Measurements from ENCODE around the gene HS3ST4. TPM values are rescaled to one million over a fixed set of nuclear protein-coding genes. Genes with fewer than 3 reads are reported as not detected.

The HS3ST4 gene
- total RNA-seq, 2 donors from 2014 or later: 4.7 to 5.0 TPM

- Mint-ChIP-seq H3K4me3 (no peak overlapping the region), H3K27ac (no peak overlapping the region), H3K27me3 (ENCODE audit: insufficient read depth) (peaks cover 1% of the 10 kb centered on the region), H3K9me3 (no peaks in the 10 kb centered on the region), H3K4me1 (peaks cover 17% of the 10 kb centered on the region), H3K36me3 (ENCODE audit: low read depth) (no peaks in the 10 kb centered on the region)
- H3K27ac ChIP-seq (ENCODE audit: low read depth, low read length): no peak overlapping the region
- no peaks in the 10 kb centered on the region for H3K9me3 ChIP-seq (ENCODE audit: control insufficient read depth, low read length)
- no peaks in the 10 kb centered on the region for H3K4me1 ChIP-seq (ENCODE audit: control insufficient read depth, insufficient read depth, low read length)
- H3K9ac ChIP-seq (ENCODE audit: extremely low read depth, low read length, poor library complexity, severe bottlenecking): no peak overlapping the region
- H3K27me3 ChIP-seq (ENCODE audit: control insufficient read depth, insufficient read depth, low read length, poor library complexity, severe bottlenecking): no peaks in the 10 kb centered on the region
- H3K4me3 ChIP-seq (ENCODE audit: low read length): no peak overlapping the region
- H3K36me3 ChIP-seq (ENCODE audit: control insufficient read depth, insufficient read depth, low read length): no peaks in the 10 kb centered on the region
- WGBS, 2 experiments (ENCODE audit: insufficient coverage in 1 of 2, insufficient read length in 1 of 2): 89 to 91% methylated on average over 4 to 5 of the region's 5 CpGs
- DNase-seq: no peak
- no peak for TF ChIP-seq CTCF (conservative IDR thresholded peaks at IDR 0.05)
Observed at GRCh38 chr16:25912321-25912720, 220.6 kb downstream of the HS3ST4 start.

DNA sequence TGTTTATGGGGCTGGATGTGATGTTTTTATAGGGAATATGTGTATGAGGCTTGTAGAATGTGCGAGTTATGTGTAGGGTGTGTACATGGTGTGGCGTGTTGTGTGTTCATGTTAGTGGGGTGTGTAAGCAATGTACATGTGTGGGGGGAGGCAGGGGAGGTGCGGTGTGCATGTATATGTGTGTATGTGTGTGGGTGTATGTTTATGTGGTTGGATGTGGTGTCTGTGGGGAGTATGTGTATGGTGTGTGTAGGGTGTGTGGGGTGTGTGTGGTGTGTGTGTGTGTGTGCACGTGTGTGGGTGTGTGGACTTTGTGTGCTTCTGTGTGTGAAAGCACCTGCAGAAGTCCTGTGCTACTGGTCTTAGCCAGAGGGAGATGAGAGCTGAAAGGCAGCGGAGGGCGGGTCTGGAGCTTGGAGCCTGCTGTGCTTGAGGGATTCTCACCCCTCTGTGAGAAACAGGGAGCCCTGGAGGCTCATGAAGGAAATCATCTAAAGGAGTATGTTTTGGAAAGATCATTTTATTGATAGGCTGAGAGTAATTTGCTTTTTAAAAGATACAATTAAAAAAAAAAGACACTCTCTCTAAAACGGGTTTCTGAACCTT, 222.7 kb downstream of the HS3ST4 start:
- Mint-ChIP-seq H3K9me3 (no peaks in the 10 kb centered on the region), H3K27ac (no peak overlapping the region)
- TF ChIP-seq CTCF (conservative IDR thresholded peaks at IDR 0.05): no peak

GRCh38 chr16:25916037-25916436, 224.3 kb downstream of the HS3ST4 start:
- Histone ChIP-seq H3K9me3 (ENCODE audit: control insufficient read depth, low read length) (no peaks in the 10 kb centered on the region), H3K36me3 (ENCODE audit: control insufficient read depth, insufficient read depth, low read length) (no peaks in the 10 kb centered on the region), H3K4me3 (ENCODE audit: low read length) (no peak overlapping the region), H3K4me1 (ENCODE audit: control insufficient read depth, insufficient read depth, low read length) (no peaks in the 10 kb centered on the region), H3K27ac (ENCODE audit: low read depth, low read length) (no peak overlapping the region), H3K9ac (ENCODE audit: extremely low read depth, low read length, poor library complexity, severe bottlenecking) (no peak overlapping the region), H3K27me3 (ENCODE audit: control insufficient read depth, insufficient read depth, low read length, poor library complexity, severe bottlenecking) (no peaks in the 10 kb centered on the region)
- WGBS, 2 experiments (ENCODE audit: insufficient coverage in 1 of 2, insufficient read length in 1 of 2): 88 to 100% methylated on average over 4 of the region's 4 CpGs
- H3K36me3 Mint-ChIP-seq (ENCODE audit: low read depth): no peaks in the 10 kb centered on the region
- TF ChIP-seq CTCF (conservative IDR thresholded peaks at IDR 0.05): no peak
- peaks cover 6% of the 10 kb centered on the region for H3K4me1 Mint-ChIP-seq
- DNase-seq: no peak
- H3K9me3 Mint-ChIP-seq: no peaks in the 10 kb centered on the region
- no peak overlapping the region for H3K27ac Mint-ChIP-seq
- H3K27me3 Mint-ChIP-seq (ENCODE audit: insufficient read depth): no peaks in the 10 kb centered on the region
- H3K4me3 Mint-ChIP-seq: no peak overlapping the region

More for the DNA sequence above, 222.7 kb downstream of the HS3ST4 start:
- Mint-ChIP-seq H3K27me3 (ENCODE audit: insufficient read depth) (no peaks in the 10 kb centered on the region), H3K36me3 (ENCODE audit: low read depth) (no peaks in the 10 kb centered on the region), H3K4me3 (no peak overlapping the region), H3K4me1 (peaks cover 8% of the 10 kb centered on the region)
- H3K27me3 ChIP-seq (ENCODE audit: control insufficient read depth, insufficient read depth, low read length, poor library complexity, severe bottlenecking): no peaks in the 10 kb centered on the region
- H3K27ac ChIP-seq (ENCODE audit: low read depth, low read length): no peak overlapping the region
- no peak overlapping the region for H3K9ac ChIP-seq (ENCODE audit: extremely low read depth, low read length, poor library complexity, severe bottlenecking)
- H3K9me3 ChIP-seq (ENCODE audit: control insufficient read depth, low read length): no peaks in the 10 kb centered on the region
- H3K4me1 ChIP-seq (ENCODE audit: control insufficient read depth, insufficient read depth, low read length): no peaks in the 10 kb centered on the region
- no peaks in the 10 kb centered on the region for H3K36me3 ChIP-seq (ENCODE audit: control insufficient read depth, insufficient read depth, low read length)
- DNase-seq: peak; percentile 55
- H3K4me3 ChIP-seq (ENCODE audit: low read length): no peak overlapping the region
- WGBS, 2 experiments (ENCODE audit: insufficient coverage in 1 of 2, insufficient read length in 1 of 2): 77 to 93% methylated on average over 5 to 7 of the region's 7 CpGs
